B cell (primary cell): ENCODE data around the gene LTB.

Source experiments
- EZH2 ChIP-seq: IDR thresholded peaks from 2 replicates; pipeline ENCODE4 v1.6.1; 2012; ENCODE audit warnings: borderline replicate concordance, low read depth, mild to moderate bottlenecking, moderate library complexity, low read length; ENCODE audit not compliant: insufficient read depth, poor library complexity, severe bottlenecking
- TF ChIP-seq, protein P1 (sequence below): fragments of 200-600 bp; IDR thresholded peaks from one replicate; pipeline ENCODE4 v1.8.0; 2022; ENCODE audit warnings: antibody characterized with exemption, mild to moderate bottlenecking

DNA sequence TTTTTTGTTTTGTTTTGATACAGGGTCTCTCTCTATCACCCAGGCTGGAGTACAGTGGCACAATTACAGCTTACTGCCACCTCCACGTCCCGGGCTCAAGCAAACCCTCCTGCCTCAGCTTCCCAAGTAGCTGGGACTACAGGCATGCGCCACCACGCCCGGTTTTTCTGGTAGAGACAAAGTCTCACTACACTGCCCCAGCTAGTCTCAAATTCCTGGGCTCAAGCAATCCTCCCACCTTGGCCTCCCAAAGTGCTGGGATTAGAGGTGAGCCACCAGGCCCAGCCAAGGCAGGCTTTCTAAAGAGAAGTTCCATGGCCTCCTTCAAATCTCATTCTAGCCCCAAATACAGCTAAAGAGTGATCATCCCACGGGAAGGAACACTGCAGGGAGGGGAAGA, 48.2 kb downstream of the LTB start:
- TF ChIP-seq, protein P1, sequence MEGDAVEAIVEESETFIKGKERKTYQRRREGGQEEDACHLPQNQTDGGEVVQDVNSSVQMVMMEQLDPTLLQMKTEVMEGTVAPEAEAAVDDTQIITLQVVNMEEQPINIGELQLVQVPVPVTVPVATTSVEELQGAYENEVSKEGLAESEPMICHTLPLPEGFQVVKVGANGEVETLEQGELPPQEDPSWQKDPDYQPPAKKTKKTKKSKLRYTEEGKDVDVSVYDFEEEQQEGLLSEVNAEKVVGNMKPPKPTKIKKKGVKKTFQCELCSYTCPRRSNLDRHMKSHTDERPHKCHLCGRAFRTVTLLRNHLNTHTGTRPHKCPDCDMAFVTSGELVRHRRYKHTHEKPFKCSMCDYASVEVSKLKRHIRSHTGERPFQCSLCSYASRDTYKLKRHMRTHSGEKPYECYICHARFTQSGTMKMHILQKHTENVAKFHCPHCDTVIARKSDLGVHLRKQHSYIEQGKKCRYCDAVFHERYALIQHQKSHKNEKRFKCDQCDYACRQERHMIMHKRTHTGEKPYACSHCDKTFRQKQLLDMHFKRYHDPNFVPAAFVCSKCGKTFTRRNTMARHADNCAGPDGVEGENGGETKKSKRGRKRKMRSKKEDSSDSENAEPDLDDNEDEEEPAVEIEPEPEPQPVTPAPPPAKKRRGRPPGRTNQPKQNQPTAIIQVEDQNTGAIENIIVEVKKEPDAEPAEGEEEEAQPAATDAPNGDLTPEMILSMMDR = no peak
- TF ChIP-seq EZH2 = no peak
